ENCODE data around the gene CIITA.
A peak's percentile ranks its signal among the peaks of the same experiment; 100 is the strongest.
"Not testable (repeated sequence)": the region's sequence is repeated elsewhere in the genome, so short reads cannot be mapped to it uniquely, and the experiment has no call there.

The CIITA gene

DNA sequence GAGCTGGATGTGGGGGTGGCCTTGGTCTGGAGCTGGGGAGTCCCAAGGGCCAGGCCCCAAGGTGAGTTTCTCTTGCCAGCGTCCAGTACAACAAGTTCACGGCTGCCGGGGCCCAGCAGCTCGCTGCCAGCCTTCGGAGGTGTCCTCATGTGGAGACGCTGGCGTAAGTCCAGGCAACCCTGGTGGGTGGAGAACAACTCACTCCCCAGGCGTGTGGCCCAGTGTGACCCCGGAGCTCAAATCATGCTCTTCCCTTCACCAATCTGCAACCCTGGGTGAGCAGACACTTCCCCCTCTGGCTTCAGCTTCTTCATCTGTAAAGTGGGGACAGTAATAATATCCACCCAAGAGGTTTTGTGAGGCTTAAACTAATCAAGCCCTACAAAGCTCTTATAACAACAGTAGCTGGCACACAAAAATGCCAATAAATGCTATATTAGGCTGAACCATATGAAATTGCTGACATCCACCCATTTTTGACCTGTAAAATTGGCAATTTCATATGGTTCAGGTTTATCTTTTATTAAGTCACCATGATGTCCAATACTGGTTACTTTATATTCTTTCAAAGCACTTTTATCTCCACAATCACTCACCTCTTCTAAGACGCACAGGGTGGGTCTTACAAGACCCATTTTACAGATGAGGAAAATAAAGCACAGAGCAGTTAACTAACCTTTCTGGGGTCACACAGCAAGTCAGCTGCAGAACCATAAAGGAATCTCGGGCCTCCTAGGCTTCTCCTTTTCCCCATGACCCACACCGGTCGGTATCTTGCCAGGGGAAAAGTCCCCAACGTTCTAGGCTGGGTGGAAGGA lies 45.5 kb downstream of the CIITA start:
- DNase-seq, result no peak

DNA sequence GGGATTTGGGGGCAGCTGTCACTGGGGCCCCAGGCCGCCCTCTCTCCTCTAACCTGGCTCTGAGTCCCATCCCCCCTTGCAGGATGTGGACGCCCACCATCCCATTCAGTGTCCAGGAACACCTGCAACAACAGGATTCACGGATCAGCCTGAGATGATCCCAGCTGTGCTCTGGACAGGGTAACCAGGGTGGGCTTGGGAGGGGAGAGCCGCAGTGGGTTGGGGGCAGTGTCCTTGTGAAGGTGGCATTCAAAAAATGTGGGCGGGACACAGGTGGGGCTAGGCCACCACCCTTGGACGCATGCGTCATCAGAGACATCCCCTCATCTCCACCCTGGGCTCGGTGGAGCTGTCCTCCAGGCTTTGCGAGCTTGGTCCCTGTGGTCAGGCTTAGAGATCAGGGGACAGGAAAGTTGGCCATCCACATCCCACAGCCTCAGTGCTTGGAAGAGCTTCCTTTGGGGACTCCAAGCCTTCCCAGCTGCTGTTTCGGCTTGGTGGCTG lies 46.2 kb downstream of the CIITA start:
- DNase-seq, result no peak

DNA sequence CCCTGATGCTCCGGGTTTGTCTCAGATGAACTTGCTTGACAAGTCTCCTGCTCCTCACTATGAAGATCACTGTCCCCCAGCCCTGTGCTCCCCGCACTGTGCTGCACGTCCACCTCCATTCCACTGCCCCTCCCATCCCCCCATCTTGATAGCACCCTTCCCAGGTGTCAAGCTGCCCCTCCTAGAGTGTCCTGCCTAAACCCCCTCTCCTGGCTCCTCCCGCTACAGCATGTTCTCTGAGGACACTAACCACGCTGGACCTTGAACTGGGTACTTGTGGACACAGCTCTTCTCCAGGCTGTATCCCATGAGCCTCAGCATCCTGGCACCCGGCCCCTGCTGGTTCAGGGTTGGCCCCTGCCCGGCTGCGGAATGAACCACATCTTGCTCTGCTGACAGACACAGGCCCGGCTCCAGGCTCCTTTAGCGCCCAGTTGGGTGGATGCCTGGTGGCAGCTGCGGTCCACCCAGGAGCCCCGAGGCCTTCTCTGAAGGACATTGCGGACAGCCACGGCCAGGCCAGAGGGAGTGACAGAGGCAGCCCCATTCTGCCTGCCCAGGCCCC lies 46.7 kb downstream of the CIITA start:
- no peak for DNase-seq

DNA sequence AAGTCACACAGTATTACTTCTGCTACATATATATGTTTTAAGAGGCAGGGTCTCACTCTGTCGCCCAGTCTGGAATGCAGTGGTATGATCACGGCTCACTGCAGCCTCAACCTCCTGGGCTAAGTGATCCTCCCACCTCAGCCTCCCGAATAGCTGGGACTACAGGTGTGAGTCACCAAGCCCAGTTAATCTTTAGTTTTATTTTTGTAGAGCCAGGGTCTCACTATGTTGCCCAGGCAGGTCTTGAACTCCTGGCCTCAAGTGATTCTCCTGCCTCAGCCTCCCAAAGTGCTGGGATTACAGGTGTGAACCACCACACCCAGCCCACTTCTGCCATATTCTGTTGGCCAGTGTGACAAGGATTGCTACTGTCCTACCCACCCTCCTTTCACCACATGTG lies 48.3 kb downstream of the CIITA start:
- not testable (repeated sequence) for DNase-seq

DNA sequence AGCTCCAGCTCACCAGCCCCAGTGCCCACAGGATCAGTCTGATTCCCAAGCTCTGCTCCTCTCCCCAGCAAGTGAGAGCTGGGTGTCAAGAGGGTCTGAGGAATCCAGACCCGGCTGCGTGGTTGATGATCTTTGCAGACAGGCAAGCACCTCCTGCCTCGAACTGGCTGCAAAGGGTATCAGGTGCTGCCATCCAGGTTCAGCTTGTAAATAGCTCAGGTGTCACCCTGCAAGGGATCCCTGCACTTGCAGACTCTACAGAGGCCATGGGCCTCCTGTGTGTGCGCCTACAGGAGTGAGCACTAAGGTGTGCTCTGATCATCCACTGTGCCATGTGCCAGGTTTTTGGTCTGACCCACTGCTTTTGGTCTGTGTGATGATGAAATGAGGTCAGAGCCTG lies 49.1 kb downstream of the CIITA start:
- DNase-seq, result peak; percentile 24

DNA sequence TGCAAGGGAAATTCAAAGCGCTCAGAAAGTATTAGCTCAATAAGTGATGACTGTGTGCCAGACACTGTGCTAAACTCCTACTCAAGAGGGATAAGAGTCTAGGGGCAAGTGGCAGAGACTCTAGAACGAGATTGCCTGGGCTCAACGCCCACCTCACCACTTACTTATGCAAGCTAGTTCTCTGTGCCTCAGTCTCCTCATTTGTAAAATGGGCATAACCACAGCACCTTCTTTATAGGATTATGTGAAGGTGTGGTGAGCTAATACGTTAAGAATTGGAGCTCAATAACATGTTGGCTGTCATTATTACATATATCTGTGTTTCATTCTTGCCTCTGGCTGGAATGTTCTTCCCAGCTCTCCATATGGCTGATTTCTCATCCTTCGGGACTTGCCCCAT lies 49.9 kb downstream of the CIITA start:
- DNase-seq, result no peak

DNA sequence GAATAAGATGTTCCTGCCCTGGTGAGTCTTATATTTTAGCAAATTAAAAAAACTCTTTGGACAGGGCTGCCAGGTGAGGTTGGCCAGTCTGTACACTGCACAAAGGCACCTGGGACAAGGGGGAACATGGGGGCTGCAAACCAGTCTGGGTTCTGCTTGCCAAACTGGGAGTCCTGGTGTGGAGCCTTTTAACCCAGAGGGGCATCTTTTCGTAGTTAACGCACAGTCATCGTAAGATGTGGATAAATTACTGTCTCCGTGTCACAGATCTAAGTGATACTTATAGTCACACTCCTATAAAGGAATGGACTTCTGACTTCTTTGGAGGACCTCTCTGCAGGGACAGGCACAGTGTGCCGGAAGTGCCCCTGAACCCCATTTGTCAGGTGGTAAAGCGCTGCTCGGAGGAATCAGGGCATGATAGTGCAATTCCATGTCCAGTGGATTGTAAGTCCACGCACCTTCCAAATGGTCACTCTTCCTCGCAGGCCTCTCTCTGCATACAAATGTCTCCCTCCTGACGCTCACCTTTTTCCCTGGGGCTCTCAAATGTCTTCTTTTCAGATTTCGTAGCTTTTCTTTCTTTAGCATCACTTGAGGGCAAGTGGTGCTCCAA lies 50.6 kb downstream of the CIITA start:
- no peak for DNase-seq

DNA sequence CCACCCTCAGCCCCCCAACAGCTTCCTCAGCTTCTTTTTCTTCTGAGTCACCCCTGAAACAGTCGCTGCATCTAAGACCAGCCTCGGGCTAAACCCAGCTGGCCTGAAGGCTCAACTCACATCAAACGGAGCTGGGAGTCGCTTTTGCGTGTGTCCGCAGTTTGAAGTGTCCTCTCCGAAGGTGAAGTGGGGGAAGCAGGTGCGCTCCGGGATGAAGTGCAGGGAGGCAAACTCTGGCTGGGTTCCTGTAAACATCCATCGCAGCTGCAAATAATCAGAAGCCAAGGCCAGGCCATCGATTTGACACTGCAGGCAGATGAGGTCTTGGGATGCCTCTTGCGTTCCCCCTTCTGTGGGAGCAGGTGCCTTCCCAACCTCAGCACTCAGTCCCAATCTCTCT lies 52.1 kb downstream of the CIITA start:
- DNase-seq, result peak; percentile 69

DNA sequence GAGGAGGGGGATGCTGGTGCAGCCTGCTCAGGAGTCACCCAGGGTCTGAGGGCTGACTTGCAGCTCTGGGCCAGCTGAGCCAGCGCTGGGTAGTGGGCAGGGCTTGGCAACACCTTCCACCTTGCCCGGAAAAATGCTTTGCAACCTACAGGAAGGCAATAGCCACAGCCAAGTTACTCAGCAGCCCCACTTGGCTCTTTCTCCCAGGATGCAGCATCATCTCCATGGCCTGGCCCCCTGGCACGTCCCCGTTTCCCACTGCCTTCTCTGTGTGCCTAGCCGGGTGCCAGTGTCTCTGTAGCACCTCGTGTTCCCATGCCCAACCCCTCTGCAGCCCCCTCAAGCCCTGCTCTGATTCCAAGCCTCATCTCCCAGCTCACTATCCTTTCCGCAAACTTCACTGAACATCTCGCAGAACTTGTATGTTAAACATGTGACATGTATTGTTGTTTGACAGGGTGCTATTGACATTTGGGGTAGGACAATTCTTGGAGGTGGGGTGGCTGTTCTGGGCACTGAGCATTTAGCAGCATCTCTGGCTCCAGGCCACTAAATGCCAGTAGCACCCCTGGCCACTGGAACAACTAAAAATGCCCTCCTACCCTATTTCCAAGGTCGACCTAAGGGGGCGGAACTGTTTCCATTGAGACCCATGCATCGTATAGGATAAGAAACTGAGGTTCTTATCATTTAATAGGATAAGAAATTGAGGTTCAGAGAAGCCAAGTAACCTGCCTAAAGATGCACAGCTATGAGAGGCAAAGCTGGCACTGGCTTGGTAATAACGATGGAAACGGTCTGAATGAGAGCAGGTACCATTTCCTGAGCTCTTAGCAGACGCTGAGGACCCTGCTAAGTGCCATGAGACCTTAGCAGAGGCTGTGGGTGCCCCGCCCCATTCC lies 53.1 kb downstream of the CIITA start:
- peak; percentile 34 for DNase-seq

DNA sequence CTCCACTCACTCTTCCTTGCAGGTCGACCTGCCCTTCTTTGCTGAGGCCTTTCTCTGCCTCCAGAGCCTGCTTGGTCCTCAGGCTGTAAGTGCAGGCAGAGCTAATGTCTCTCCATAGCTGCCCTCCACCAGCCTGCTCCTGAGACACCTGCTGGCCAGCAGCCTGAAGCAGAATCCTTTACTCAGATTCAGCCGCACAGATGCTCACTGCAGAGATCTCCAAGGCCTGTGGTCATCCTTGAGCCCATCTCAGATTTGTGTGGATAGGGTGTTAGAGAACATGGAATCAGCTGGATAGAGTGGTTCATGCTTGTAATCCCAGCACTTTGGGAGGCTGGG lies 53.7 kb downstream of the CIITA start:
- DNase-seq, result peak; percentile 18

DNA sequence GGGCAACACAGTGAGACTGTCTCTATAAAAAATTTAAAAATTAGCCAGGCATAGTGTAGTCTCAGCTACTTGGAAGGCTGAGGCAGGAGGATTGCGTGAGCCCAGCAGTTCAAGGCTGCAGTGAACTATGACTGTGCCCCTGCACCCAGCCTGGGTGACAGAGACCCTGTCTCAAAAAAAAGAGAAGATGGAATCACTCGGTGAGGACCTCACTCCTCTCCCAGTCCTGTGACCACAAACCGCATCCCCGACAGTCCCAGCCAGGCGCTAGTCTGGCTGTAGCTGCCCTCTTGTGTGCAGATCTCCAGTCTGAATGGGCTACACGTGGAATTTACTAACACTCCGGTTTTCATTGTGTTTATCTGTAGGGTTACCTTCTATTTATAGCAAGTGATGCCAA lies 54.1 kb downstream of the CIITA start:
- DNase-seq, result no peak

DNA sequence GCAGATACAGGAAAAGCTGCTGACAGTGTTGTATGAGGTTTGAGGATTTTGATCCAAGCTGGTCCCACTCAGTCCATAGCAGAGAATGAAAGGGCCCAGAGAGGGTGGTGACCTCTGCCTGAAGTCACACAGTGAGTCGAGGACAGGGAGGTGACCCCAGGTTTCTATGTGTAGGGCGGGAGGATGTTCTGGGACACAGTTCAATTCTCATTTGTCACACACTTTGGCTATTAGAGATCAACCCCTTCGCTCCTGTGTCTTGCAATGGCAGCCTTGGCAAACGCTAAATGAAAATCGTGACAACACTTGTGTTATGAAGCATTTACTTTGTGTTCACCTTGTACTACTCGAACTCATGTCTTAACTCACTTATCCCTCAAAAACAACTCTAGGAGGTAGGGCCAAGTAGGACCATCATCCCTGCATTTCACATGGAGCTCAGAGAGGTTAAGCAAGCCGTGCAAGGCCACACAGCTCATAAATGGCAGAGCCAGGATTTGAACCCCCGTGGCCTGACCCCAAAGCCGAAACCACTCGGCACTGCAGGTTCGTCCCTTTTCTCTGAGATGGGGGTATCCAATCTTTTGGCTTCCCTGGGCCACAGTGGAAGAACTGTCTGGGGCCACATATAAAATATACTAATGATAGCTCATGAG lies 55.1 kb downstream of the CIITA start:
- no peak for DNase-seq

DNA sequence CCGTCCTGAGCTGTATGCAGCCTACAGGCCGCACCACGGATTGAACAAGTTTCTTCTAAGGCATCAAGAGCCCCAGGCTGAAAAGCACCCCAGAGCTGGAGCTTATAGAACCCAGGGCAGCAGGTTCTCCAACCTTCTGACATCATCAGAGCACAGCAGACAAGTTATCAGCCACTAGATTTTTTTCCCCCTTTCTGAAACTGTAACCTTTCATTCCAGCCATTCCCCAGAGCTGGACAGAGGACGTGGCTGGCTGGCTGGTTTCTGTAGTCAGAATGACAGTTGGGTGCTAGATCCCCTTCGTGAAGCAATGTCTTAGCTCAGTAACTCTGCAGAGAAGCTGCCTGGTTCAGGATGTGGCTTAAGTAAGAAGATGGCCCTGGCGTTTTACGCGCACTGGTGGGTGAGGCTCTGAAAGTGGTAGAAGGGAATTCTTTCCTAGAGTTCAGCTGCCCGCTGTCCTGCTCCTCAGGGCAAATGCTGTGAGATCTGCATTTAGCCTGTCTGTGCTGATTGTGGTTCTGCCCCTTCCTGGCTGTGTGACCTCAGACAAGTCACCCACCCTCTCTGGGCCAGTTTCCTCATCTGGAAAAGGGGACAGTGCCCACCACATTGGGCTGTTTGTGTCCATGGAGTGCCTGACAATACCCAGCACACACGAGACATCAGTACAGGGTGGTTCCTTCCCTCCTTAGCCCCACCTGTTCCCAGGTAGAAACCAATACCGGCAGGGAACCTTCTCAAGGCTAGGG lies 56.1 kb downstream of the CIITA start:
- no peak for DNase-seq

DNA sequence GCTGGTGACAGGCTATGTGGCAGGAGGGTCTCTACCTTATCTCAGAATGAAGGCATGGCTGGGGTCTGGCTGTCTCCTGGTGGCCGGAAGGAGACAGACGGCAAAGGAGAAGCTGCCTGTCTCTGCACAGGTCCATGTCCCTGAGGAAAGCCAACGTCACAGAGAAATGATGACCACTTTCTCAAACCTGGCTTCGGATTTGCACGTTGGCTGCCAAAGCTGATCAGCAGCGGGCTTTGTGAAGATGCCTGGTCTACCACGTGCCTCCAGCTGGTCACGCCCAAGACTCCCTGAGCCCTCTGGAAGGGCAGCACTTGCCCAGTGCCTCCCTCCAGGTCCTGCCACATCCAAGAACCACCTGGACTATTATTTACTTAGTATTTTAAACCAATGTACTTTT lies 56.9 kb downstream of the CIITA start:
- DNase-seq, result no peak

DNA sequence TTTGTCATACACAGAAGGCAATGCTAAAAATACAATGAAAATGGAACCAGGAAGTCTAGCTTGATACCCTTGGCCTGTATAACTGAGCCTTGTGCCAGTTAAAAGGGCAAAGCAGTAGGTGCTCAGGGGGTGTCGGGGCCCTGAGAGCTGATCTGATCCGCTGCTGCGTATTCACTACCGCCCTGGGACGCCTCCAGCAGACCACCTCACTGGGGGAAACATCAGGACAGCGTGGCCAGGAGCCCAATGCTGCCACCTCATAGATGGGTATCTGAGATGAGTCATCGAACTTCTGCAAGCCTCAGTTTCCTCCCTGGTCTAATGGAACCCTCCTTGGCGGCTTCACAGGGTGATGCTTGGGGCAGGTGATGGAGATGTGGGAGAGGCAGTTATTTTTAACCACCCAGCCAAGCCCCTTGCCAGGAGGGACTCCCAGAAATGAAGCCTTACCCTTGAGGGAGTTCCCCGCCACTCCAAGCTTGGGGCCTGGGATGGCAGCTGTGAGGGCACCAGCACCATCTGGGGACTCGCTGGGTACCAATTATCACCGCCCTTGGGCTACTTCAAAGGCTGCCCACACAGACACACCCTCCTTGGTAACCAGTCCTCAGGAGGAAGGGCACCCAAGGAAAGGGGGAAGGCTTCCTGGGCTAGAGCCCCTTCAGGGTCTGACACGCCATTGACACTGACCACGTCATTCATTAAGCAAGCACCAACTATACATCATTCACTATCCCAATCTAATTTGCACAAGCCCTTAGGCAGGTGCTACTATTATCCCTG lies 57.5 kb downstream of the CIITA start:
- DNase-seq, result no peak

DNA sequence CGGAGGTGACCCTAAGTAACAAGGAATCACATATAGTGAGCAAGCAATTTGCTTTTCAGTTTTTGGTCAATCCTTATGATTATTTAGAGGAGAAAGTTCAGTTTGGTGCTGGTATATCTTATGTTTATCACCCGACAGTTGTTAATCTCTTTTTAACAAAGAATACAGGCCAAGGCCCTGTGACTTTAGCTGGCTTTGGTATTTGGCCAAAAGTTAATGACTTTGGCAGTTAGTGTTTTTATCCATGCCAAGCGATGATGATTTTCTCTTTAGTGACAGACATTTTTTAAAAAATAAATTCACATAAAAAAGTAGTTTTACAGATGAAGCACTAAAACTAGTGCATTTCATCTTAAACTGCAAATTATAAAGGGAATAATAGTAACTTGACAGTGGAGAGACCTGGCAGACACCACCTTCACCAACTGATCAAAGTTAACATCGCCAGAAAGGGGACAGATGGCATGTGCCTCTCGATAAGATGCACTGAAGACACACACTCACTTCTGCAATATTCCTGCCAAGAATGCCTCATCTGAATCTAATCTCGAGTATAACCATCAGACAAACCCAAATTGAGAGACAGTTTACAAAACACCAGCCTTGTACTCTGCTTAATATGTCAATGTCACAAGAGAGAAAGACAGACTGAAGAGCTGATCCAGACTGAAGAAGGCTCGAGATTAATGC lies 58.4 kb downstream of the CIITA start:
- DNase-seq, result no peak

DNA sequence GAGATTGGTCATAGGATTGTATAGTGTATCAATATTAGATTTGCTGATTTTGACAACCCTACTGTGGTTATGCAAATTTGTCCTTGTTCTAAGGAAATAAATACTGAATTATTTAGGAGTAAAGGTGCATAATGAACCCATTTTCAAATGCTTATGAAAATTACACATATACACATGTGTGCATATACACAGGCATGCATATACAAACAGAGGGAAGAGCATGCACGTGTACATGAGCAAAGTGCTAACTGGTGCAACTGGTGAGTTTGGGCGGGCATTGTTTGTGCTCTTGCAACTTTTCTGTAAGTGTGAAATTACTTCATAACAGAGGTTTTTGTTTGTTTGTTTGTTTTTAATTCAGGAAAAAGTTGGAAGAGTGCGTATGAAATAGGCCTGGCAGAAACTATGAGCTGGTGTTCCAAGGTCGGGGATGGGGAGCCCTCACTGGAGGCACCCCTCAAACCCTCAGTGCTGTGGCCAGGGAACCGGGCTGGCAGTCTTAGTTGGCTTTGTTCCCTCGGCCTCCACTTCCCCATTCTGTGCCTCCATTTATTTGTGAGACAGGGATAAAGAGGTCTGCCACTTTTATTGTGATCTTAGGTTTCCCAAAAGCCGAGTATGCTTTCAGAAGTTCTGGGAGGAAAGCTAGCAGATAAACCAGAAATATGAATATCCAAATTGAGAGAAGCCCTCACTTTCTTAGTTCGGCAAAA lies 59.4 kb downstream of the CIITA start:
- DNase-seq, result no peak

DNA sequence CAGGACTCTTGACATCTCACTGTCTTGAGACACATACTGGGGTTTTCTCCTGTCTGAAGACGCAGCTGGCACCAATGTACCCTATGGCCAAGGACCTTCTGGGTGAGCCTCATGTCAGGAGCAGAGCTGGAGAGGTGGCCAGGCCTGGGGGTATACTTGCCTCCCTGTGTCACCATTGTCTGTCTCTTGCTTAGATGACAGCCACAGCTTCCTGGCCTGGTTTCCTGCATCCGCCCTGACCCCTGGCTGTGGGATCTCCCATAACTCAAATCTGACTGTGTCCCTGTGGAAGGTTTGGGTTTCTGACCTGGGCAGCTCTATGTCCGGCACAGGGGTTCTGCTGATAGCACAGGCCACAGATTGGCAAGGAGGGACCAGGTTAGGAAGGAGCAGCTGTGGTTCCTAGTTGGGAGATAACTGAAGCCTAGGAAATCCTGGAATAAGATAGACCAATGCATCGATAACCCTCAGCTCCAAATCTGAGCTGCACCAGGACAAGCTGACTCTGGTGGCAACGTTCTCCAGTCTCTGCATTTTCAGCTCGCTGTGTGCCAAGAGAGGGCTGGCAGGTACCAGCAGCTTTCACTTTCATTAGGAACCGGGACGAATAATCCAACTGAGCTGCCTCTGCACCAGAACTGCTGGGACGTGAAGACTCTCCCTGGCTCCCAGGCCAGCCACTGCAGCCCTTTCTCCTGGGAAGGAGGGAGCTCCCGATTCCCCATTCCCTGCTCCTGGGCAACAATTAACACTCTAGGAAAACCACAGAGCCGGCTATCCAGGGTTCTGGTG lies 60.3 kb downstream of the CIITA start:
- no peak for DNase-seq

DNA sequence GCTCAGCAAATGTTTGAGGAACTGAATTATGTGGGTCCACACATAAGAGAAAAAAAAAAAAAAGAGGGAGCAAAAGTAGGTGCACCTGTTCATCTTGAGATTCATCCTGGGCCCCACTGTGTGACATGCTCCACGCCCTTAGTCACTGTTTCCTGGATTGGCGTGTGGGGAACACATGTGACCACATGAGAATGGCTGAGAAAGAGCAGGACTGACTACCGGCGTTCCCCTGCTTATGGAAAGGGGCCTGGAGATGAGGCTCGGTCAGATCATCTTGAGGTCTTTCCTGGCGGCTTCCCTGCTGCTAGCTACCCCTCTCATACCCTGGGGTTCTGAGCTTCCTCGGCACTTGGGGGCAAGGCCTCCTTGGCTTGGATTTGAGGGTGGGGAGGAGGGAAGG lies 61.3 kb downstream of the CIITA start:
- DNase-seq, result no peak
